HG02885 (cell line): ENCODE results near the gene TAF13.
"Not testable (repeated sequence)": the region's sequence is repeated elsewhere in the genome, so short reads cannot be mapped to it uniquely, and the experiment has no call there.

ENCODE experiments used
- ATAC-seq: cut with Tn5 transposase; IDR thresholded peaks from one replicate; pipeline ENCODE4 v1.9.1; 2021; ENCODE audit warnings: mild to moderate bottlenecking; ENCODE audit not compliant: unreplicated experiment, poor library complexity

TAF13 gene

GRCh38 chr1:109050228-109050995, 25.4 kb downstream of the TAF13 start:
- no peak for ATAC-seq

GRCh38 chr1:109048335-109048734, 27.5 kb downstream of the TAF13 start:
- ATAC-seq, result no peak

- no peak for ATAC-seq
Observed at GRCh38 chr1:109047339-109047738, 28.5 kb downstream of the TAF13 start.

- no peak for ATAC-seq
Observed at GRCh38 chr1:109046671-109047070, 29.1 kb downstream of the TAF13 start.

GRCh38 chr1:109045595-109045994, 30.2 kb downstream of the TAF13 start:
- no peak for ATAC-seq

- peak; percentile 97 for ATAC-seq
Observed at GRCh38 chr1:109041621-109042468, 34.0 kb downstream of the TAF13 start, which contains the start of gene WDR47. TSS of gene WDR47 (minus strand) at chr1:109042102. CDS start at chr1:109023512, 18,590 bp downstream.

- ATAC-seq, result peak; percentile 31
Observed at GRCh38 chr1:109040989-109041620, 34.7 kb downstream of the TAF13 start.

GRCh38 chr1:109040627-109040988, 35.2 kb downstream of the TAF13 start:
- ATAC-seq, result no peak

GRCh38 chr1:109034382-109034781, 41.4 kb downstream of the TAF13 start:
- no peak for ATAC-seq

GRCh38 chr1:109029493-109029892, 46.3 kb downstream of the TAF13 start:
- not testable (repeated sequence) for ATAC-seq

- ATAC-seq, result no peak
Observed at GRCh38 chr1:109027841-109028240, 48.0 kb downstream of the TAF13 start.

GRCh38 chr1:109025694-109026093, 50.1 kb downstream of the TAF13 start:
- no peak for ATAC-seq

- no peak for ATAC-seq
Observed at GRCh38 chr1:109024646-109025045, 51.2 kb downstream of the TAF13 start.

- no peak for ATAC-seq
Observed at GRCh38 chr1:109020693-109021257, 55.0 kb downstream of the TAF13 start.

GRCh38 chr1:109017719-109018118, 58.1 kb downstream of the TAF13 start:
- ATAC-seq, result not testable (repeated sequence)

GRCh38 chr1:109017134-109017533, 58.7 kb downstream of the TAF13 start:
- ATAC-seq, result no peak
